Activated naive CD4-positive, alpha-beta T cell (primary cell): ENCODE results near the gene SMIM36.
"Not testable (repeated sequence)": the region's sequence is repeated elsewhere in the genome, so short reads cannot be mapped to it uniquely, and the experiment has no call there.

ENCODE experiments used
- DNase-seq, 4 experiments: peaks; one replicate each; lab custom pipeline; 2025; lab: John Stamatoyannopoulos, UW

The SMIM36 gene

DNA sequence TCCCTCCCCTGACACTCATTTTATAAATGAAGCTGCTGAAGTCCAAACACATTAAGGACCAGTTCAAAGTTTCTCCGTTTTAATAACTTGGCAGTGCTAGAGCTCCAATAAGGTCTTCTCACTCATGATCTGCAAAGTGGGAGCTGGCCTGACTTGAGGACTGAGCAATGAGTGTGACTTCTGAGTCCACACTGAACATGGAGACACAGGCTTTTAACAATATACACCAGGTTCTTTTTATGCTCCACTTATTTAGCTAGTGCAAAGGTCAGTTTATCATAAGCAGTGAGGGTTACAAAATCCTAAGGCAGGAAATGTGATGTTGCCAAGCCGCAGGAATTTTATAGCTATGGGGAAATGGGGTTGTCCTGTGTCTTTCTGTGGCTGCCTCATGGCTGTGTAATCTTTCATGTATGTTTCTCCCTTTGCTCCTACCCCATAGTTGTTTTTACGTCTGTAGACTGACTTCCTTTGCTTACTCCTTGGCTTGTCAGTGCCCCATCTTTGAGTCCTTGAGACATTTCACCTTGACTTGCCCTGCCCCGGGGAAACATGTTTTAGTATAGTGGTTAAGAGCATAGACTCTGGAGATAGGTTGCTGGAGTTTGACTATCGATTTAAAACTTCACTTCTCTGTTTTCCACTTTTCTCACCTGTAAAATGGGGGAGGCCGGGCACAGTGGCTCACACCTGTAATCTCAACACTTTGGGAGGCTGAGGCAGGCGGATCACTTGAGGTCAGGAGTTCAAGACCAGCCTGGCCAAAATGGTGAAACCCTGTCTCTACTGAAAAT is 77.4 kb downstream of the SMIM36 start:
- no peak for DNase-seq

DNA sequence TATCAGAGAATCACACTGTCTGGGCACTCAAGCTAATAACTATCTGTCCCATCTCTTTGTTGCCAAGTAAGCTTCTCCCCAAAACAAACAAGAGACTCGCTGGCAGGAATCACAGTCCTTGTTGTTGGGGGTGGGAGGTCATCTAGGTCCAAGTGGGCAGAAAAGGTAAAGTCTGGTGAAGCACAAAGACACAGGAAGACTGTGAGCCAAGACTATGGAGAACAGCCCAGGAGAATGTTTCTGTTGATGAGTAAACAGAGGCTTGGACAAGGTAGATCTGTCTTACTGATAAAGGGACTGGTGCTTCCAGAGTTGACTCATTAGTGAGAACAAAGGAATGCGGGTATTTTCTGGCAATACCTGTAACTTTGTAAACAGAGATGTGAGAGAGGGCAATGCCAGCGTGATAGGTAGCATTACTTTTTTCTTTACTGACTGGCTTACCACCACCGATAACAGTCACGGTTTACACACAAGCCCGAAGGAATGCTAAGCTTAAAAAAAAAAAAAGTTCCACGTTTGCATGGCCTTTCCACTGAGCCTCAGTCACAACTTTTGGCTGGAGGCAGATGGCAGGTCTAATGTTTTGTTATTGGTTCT is 78.1 kb downstream of the SMIM36 start:
- DNase-seq, result no peak

DNA sequence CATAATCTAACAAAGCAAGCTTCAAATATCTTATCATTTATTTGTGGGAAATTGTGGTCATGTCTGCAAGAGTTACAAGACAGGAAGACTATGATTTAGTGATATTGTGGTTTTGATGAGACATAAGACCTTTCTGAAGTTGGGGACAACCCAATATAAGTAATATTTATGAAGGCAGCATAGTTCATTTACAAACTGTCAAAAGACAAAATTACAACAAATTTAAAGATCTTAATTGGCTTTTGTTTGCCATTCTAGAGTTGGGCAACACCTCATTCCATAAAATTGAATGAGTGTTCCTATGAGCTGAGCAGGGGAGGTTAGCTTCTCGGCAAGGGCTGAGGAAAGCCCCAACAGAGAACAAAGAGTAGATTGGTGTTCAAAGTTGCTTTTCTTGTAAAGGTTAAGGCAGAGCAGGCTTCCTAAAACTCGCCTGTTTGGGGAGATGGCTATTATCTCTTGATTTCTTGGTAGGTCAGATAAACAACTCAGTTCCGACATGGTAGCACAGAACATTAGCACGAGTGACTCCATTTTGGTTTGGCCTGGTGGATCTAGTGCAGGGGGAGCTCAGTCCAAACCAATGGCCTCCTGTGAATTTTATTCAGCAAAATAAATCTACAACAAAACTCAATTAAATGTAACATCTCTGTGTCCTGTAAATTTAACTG is 78.8 kb downstream of the SMIM36 start:
- DNase-seq, result no peak

DNA sequence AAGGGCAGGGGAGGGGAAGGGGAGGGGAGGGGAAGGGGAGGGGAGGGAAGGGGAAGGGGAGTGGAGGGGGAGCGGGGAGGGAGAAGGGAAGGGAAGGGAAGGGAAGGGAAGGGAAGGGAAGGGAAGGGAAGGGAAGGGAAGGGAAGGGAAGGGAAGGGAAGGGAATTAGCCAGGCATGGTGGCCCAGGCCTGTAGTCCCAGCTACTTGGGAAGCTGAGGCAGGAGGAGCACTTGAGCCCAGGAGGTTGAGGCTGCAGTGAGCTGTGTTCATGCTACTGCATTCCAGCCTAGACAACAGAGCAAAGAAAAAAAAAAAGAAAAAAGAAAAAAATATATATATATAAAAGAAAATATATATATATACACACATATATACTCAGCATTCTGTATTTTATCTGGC is 79.3 kb downstream of the SMIM36 start:
- DNase-seq, result not testable (repeated sequence)

DNA sequence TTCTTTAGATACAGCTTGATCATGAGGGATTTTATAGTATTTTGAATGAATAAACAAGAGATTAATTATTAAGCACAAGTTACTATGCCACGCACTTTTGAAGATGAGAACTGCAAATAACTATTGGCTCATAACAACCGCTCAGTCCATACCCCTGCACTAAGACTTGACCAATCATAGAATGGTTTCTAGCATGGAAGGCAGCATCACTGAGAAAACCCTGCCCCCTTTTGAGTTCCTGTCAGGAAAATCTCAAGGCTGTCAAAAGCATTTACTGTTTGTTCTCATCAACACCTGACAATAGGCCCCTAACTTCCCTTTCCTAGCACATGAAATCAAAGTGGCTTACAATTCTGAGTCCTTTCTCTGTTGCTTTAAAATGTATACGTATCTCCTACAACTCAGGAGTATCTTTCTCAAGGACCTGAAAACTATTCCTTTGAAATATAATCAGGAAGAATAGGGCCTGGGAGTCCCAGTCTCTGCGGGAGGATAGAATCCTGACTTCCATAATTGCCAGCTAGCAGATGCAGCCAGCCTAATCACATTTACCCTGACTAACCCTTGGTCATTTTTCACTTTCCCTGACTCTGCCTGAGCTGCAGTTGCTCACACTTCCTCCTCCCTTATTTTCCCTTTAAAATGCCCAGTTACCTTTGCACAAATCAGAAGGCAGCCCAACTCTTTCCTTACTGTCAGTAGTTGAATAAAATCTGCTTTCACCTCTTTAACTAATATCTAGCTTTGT is 80.5 kb downstream of the SMIM36 start:
- no peak for DNase-seq

DNA sequence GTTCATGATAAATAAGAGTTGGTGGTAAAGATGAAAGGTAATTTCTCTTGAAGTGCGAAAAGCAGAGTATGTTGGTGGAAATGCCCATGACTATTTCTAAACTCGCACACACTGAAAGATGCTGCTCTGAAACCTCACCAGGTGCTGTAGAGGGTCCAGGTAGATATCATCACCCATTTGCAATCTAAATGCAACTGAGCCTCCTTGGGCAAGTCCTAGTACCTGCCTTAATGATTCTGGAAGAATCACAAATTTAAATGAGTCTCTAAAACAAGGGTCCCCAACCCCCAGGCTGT is 83.7 kb downstream of the SMIM36 start:
- no peak for DNase-seq

DNA sequence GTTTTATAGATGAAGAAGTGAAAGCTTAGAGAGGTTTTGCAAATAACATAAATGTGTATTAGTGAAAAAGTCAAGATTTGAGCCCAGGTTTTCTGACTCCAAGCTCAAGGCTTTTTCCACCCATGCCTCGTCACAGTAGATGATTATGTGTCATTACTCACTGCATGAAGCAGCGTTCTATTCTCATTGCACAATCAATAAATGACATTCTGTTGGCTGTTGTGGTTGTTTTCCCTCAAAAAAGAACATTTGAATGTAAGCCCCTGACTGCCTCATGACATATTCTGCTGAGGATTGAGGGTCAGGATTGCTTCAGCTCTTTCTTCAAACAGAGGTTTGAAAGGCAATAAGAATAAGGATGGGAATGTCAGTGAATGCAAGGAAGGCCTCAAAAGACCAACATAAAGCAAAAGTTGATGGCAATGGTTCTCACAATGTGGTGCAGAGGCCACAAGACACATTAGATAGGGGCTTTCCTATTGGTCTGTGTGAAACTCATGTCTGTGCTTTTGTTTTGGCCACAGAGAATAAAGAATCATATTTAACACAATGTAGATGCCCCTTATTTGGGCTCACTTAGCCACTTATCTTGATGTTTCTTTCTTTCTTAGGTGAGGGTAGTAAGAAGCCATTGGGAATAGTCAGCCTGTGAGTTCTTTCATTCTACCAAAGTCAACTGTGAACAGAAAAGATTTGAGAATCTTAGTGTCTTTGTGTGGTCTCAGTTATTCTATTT is 84.2 kb downstream of the SMIM36 start:
- no peak for DNase-seq

DNA sequence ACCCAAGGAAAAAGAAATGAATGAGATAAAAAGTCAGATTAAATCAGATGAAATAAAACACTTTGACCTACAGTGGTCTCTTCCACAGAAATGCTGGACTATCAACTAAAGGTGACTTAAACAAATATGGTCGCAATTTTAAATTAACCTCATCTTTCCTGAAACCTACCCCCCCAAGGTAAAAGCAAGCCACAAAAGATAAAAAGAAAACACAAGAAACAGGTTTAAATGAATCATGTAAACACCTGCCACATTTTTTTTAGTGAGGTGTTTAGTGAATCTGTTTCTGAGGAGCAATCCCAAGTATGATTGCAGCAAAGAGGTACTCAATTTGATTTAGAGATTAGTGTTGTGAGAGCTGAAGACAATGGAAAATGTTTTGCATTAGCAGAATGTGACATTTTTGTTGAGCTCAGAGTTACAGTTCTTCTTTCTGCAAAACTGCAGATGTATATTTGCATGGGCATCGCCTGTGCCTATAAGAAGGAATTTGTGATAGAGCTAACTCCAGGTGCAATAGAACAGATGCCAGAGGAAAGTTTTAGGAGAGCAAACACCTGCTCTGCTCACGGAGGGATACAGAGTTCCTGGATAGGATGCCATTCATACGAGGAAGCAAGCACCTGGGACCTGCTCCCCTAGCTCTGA is 86.2 kb downstream of the SMIM36 start:
- no peak for DNase-seq

DNA sequence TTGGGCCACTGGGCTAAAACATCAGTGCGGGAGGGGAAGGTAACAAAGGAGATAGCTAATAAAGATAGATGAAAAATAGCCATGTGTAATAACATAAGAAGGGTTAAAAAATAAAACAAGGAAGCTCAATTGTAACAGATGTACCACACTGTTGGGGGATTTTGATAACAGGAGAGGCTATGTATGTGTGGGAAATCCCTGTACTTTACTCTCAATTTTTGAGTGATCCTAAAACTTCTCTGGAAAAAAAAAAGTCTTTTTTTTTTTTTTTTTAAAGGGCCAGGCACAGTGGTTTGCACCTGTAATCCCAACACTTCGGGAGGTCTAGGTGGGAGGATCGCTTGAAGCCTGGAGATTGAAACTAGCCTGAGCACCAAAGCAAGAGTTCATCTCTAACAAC is 87.7 kb downstream of the SMIM36 start:
- no peak for DNase-seq

DNA sequence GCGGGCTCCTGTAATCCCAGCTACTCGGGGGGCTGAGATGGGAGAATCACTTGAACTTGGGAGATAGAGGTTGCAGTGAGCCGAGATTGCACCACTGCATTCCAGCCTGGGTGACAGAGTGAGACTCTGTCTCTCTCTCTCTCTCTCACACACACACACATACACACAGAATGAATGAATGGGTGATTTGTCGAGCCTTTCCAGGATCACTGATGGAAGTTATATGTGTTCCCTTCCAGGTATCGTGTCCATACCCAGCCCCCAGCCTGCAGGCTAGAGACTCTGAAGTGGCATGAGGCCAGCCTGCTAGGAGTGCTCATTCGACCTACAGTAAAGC is 88.5 kb downstream of the SMIM36 start:
- not testable (repeated sequence) for DNase-seq

DNA sequence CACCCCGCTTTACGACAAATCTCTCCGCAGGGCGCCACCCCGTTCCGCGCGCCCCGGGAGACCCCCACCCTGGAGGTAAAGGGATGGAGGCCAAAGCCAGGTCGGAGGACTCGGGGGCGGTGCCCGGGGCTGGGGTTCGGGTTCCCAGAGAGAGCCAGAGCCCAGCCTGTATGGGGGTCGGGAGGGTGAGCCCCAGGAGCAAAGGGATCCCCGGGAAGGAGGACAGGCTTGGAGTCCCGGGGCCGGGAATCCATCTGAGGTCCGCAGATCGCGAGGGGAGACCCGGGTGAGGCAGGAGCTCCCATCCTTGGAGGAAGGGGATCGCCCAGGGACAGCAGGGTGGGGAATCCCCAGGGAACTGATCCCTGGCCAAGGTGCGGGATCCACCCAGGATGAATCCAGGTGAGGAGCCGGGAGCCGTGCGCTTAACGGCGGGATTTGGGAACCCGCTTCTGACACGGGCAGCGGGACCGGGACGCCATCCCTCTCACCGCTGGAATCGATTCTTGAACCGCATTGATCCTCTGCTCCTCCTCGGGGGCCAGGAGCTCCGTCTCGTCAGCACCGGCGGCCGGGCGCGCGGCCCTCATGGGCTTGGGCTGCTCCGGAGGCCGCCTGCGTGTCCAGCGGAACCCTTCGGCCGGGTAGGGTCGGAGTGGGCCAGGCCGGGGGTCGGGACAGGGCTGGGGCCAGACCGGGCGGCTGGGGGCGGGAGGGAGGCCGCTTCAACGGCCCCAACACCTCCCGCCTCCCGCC is 89.9 kb downstream of the SMIM36 start, which contains the start of gene MMD:
Gene MMD, minus strand, starts transcription at position 657 of the 756 bp plus-strand sequence. Its CDS starts 140 bp downstream, at position 517.
- peak in 2 of 4 experiments; percentile 33 for DNase-seq

DNA sequence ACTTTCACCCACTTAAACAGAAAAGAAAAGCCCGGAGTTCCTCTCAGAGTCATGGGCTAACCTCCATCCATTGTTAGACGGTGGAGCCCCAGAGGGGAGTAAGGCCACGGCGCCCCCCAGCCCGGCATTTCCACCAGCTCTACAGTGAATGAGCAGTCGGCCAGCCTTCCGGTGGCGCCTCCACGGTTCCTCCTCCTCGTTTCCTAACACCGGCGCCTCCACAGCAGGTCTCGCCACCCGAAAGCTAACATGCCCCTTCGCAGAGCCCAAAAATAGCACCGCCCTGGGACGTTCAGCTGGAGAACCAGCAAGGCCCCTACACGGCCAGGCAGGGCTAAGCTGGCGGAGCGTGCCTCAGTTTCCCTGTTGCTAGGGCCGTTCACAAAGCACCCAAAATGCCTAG is 90.5 kb downstream of the SMIM36 start:
- DNase-seq, result peak in 3 of 4 experiments; percentile 3 to 33 (median 10)

DNA sequence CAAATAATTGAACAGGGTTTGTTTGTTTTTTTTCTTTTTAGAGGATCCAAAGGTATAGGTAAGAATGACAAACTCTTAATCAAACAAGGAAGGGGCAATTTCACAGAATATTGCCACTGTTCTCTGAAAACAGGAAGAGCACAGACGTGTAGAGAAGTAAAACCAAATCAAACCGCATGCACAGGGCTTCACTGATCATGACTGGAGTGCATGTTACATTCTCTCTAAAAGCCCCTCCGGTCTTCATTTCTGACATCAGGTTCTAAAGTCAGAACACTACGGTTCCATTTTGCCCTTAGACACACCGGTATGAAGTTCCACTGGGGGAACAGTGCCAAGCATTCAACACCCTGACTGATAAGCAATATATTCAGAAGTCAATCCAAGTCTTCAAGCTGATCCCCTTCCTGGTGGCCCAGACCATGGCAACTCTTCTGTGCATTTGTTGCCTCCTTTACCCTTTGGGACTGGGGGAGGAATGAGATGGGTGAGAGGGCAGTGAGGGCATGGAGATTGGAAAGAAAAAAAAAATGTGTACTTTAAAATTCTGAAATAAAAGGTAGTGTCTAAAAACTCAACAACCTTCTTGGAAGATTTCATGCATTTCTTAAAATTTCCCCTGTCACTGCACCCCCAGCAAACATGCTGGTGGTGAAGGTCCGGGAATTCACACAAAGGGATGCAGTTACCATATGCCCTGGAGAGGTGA is 91.0 kb downstream of the SMIM36 start:
- DNase-seq, result no peak

DNA sequence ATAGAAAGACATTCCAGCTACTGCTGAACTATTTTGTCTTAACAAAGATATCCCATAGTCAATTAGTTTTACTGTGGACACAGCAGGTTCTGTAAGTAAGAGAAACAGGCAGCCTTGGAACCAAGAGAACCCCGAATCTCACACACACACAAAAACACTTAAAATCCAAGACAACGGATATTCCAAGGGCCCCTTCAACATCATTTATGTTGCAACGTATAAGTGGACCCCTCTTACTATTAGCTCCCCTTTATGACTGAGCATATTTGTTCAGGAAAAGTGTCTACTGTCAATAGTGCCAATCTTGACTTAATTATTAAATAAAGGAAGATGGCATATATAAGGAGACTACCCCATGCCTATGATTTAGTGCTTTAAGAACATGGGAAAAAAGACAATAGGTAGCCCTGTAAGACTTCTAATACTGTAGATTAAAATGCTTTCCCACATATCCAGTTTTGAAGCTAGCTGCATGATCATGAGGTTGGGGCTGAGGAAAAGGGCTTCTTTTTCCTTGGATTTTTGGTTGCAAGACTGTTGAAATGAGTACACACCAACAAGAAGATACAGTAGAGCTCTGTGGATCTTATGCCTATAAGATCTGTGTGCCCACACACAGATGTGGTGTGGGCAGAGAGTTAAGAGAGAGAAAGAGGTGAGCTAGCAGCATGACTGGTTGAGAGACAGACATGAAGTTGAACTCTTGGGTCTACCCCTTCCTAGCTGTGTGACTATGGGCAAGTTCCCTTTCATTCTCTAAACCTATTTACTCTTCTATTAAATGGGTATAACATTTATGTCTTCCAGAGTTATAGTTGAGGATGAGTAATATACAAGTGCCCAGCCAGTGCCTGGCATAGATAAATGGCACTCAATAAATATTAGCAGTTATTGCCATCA is 92.6 kb downstream of the SMIM36 start:
- no peak for DNase-seq

DNA sequence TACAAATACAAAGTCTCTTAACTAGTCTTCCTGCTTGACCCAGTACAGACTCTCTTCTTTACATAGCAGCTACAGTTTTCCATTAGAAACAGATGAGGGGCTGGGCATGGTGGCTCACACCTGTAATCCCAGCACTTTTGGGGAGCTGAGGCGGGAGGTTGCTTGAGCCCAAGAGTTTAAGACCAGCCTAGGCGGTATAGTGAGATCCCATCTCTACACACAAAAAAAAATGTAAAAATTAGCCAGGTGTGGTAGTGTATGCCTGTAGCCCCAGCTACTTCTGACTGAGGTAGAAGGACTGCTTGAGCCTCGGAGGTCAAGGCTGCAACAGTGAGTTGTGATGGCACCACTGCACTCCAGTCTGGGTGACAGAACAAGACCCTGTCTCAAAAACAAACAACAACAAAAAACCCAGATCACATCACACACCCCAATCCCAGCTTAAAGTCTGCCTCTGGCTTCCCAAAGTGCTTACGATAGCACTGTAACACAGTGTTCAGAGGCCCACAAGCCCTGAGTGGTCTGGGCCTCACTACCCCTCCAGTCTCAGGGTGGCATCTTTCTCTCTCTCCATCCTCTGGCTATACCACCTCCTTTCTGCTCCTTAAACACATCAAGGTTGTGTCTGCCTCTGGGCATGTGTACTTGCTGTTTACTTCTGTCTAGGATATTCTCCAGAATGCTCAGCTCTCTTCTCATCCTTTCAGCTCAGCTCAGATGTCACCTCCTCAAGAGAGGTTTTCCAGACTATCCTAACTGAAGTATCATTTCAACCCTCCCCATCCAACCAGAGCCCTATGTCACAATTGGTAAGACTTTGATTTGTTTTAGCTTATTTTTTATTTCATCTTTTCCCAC is 93.6 kb downstream of the SMIM36 start:
- no peak for DNase-seq

DNA sequence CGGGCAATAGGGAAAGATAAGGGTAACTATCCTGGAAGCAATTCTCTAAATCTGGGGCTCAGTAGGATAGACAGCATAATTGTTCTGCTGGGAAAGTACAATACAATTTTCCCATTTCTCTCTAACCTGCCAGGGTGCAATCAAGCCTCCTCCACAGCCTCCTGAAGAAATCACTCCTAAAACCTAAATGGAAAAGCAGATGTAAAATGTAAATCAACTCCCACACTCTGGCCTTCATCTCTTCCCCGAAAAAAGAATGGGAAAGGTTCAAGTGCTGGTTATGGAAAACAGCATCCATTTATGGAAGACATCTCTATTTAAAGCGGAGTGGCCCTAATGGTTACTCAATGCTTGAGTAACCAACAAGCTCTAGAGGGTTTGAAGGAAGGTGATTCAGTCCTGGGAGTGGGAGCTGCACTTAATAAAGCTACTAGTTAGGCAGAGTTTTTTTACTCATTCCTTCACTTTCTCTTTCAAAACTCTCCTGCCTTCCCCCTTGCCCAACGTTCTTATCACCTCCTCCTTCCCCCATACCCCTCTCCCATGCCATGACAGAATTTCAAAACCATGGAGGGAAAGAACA is 94.7 kb downstream of the SMIM36 start:
- DNase-seq, result no peak

DNA sequence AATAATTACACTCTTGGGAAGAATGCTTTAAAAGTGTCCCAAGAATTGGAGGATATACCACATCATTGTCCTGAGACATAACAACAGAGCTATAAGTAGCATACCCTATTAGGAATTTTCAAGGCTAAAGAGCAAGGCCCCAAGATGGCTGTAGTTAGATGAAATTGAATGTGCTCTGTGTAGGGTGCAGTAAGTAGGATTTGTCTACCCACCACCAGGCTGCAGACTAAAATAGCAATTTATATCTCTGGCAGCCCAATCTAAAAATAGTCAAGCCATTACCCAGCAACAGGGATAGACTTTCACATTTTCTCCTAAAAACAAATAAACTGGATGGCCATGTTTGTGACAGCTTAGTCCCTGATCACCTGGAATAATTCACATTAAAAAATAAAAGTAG is 95.3 kb downstream of the SMIM36 start:
- no peak for DNase-seq

DNA sequence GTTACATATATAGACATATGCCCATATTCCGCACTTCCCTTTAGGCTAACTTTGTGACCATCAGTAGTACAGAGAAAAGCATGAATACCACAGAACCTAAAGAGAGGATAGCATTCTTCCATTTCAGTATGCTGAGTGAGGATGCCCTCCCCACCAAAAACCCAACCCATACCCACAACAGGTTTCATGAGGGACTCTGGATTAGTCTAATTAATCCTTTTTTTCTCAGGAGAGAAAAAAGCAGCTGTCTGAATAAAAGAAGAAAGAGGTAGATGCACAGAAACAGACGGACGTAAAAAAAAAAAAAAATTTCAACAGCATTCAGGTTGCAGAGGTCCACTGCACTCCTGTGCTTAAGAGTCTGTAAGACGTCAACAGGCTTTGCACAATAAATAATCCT is 96.3 kb downstream of the SMIM36 start:
- no peak for DNase-seq
